DMS153 treated with DMSO at 0.1 percent for 48 hours (cell line): ENCODE results near the gene KIAA0513.
"Not testable (repeated sequence)": the region's sequence is repeated elsewhere in the genome, so short reads cannot be mapped to it uniquely, and the experiment has no call there.

Experiments
- DNase-seq: peaks from one replicate; lab custom pipeline; 2025; ENCODE audit not compliant: unreplicated experiment; lab: John Stamatoyannopoulos, UW

KIAA0513 gene

GRCh38 chr16:85104821-85105391, 77.3 kb downstream of the KIAA0513 start:
- DNase-seq, result no peak

GRCh38 chr16:85105475-85105874, 77.9 kb downstream of the KIAA0513 start:
- no peak for DNase-seq

GRCh38 chr16:85107083-85107482, 79.5 kb downstream of the KIAA0513 start:
- no peak for DNase-seq

GRCh38 chr16:85107532-85107931, 79.9 kb downstream of the KIAA0513 start:
- DNase-seq, result no peak

- no peak for DNase-seq
These were observed 82.5 kb downstream of the KIAA0513 start for GRCh38 chr16:85110105-85110504.

- DNase-seq, result no peak
These were observed 83.6 kb downstream of the KIAA0513 start for GRCh38 chr16:85111184-85111583.

- peak; percentile 23 for DNase-seq
These were observed 84.8 kb downstream of the KIAA0513 start, which contains the start of gene CIBAR2 for GRCh38 chr16:85112364-85112763. Gene CIBAR2 (minus strand): TSS chr16:85112472. CDS start chr16:85112352, 120 bp downstream.

GRCh38 chr16:85113168-85113733, 85.7 kb downstream of the KIAA0513 start:
- no peak for DNase-seq

- DNase-seq, result no peak
These were observed 86.3 kb downstream of the KIAA0513 start for GRCh38 chr16:85113913-85114312.

- DNase-seq, result peak; percentile 78
These were observed 87.4 kb downstream of the KIAA0513 start for GRCh38 chr16:85114909-85115567.

GRCh38 chr16:85117418-85117817, 89.8 kb downstream of the KIAA0513 start:
- no peak for DNase-seq

GRCh38 chr16:85120006-85120340, 92.4 kb downstream of the KIAA0513 start:
- no peak for DNase-seq

GRCh38 chr16:85123441-85123840, 95.8 kb downstream of the KIAA0513 start:
- DNase-seq, result not testable (repeated sequence)

GRCh38 chr16:85123891-85124635, 96.5 kb downstream of the KIAA0513 start:
- no peak for DNase-seq

GRCh38 chr16:85124636-85125346, 97.2 kb downstream of the KIAA0513 start:
- DNase-seq, result no peak

- DNase-seq, result no peak
These were observed 98.2 kb downstream of the KIAA0513 start for GRCh38 chr16:85125570-85126393.

GRCh38 chr16:85126394-85126704, 98.8 kb downstream of the KIAA0513 start:
- no peak for DNase-seq

- peak; percentile 30 for DNase-seq
These were observed 99.2 kb downstream of the KIAA0513 start for GRCh38 chr16:85126705-85127378.

GRCh38 chr16:85127379-85127723, 99.8 kb downstream of the KIAA0513 start:
- DNase-seq, result no peak
